Raji (cell line): ENCODE measurements around the gene COL23A1.

Experiments used
- POLR2A ChIP-seq: IDR thresholded peaks from 2 replicates; pipeline ENCODE4 v1.6.1; 2011; ENCODE audit warnings: low read depth, low read length, control low read depth; ENCODE audit not compliant: insufficient read depth

COL23A1 gene

DNA sequence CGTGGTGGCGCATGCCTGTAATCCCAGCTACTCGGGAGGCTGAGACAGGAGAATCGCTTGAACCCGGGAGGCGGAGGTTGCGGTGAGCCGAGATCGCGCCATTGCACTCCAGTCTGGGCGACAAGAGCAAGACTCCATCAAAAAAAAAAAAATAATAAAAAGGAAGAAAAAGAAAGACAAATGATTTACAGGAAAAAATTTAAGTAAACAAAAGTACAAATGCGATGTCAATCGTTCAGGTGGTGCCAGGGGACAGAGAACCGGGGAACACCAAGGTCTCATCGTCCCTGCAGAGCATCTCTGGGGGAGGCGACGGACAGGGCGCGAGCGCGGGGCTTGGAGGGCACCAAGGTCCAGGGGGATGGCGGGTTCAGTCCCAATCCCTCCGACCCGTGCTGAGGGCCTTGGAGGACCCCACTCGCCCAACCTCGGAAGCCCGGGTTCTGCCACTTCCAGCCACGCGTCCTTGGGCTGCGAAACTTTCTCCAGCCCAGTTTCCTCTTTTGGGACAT, 386.5 kb downstream of the COL23A1 start:
- no peak for TF ChIP-seq POLR2A

DNA sequence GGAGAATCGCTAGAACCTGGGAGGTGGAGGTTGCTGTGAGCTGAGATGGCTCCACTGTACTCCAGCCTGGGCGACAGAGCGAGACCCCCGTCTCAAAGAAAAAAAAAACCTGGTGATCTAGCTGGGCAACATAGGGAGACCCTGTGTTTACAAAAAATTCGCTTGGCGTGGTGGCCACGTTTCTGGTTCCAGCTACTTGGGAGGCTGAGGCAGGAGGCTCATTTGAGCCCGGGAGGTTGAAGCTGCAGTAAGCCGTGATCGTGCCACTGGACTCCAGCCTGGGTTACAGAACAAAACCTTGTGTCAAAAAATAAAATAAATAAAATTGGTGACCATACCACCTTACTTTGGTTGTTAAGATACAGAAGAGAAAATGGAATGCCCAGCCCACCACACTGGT, 387.7 kb downstream of the COL23A1 start:
- no peak for TF ChIP-seq POLR2A

DNA sequence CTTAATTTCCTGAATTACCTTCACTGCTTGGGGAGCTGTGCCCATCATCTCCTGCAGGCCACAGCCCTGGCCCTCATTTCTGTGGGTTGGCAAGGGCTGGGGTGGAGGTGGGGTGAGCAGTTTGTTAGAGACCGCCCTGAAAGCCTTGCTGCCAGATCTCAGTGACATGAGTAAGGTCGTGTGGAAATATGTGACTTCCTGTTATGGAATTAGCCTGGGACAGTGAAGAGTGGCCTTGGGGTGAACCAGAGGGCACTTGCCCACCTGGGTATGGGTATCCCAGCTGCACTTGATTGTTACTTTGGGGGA, 388.3 kb downstream of the COL23A1 start:
- no peak for TF ChIP-seq POLR2A

- TF ChIP-seq POLR2A, result no peak
Measured at GRCh38 chr5:178201221-178201926, 388.8 kb downstream of the COL23A1 start.

DNA sequence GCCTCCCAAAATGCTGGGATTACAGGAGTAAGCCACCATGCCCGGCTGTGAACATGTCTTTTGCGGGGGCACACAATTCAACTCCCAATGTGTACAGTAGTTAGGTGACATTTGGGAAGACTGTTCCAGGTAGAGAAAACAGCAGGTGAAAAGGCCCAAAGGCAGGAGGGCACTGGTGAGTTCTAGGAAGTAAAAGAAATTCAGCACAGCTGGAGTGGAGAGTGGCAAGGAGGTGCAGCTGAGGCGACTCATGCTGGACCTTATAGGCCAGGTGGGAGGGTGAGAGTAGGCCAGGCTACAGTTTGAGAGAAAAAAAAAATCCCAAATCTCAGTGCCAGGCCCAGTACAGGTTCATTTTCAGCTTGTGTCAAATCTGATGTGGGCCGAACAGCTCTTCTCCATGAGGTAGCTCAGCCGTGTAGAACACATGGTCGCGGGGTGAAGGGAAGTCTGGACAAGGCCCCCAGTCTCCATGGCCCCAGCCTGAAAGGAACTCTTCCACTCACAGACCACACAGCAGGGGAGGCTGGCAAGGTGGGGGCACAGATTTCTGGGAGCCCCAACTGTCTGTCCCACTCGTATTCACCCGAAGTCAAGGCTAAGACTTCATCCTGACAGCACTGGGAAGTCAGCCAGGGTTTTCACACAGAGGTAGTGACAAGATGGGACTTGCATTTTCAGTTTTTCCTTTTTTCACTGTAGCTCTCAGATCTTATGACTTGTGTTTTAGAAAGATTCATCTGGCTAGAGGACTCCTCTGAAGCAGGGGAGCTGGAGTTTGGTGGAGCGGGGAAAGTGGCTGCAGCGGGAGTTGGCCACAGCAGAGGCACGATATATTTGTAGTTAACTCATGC, 390.4 kb downstream of the COL23A1 start:
- TF ChIP-seq POLR2A, result no peak

GRCh38 chr5:178198706-178199105, 391.5 kb downstream of the COL23A1 start:
- no peak for TF ChIP-seq POLR2A

DNA sequence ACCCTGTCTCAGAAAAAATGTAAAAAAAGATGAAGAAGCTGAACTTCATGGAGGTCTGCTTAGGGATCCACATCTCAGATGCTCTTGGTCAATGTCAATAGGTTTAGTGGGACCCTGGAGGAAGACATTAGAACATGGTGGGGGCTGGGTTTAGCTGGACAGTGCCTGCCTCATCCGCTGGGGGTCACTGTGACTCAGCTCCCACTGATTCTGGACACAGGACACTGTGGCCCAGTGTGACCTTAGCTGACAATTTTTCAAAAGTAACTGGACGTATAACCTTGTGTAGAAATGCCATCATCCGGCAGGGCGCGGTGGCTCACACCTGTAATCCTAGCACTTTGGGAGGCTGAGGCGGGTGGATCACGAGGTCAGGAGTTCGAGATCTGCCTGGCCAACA, 393.2 kb downstream of the COL23A1 start:
- no peak for TF ChIP-seq POLR2A

DNA sequence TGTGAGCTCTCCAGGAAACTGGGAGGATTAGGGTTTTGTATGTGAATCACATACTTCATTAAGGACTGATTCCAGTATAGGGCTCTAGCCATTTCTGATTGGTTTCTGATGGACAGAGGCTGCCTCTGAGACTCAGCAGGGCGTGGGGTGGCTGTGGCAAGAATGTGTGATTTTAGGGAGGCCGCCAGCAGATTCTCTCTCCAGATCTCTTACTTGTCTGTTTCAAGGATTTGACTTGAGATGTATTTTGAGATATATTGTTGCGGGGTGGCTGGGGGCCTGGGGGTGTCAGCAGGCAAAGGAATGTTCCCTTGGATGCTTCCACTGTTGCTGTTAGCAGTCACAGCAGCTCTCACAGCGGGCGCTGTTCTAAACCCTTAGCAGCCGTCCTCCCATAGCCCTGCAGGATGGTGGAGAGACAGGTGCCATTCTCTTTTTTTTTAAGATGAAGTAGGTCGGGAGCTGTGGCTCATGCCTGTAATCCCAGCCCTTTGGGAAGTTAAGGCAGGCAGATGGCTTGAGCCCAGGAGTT, 393.8 kb downstream of the COL23A1 start:
- TF ChIP-seq POLR2A, result no peak

DNA sequence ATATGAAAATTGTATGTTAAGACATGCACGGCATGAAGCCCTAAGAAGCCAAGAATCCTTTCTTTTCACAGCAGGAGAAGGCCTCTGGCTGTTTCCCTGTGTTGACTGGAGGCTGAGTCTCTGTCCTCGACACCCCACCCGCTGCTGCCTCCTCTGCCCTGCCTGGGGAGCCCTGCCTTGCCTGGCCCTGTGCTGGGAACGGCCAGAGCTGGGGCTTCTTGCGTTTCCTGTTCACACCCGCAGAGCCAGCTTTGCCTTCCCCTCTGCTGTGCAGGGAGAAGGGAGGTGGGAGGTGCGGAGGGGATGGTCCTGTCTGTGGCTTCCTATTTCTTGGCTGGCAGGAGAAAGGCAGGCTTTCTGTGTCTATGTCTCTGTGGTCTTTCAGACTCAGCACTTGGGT, 396.2 kb downstream of the COL23A1 start:
- no peak for TF ChIP-seq POLR2A

GRCh38 chr5:178193251-178193809, 396.9 kb downstream of the COL23A1 start:
- TF ChIP-seq POLR2A, result no peak

GRCh38 chr5:178192787-178193186, 397.4 kb downstream of the COL23A1 start:
- no peak for TF ChIP-seq POLR2A

- TF ChIP-seq POLR2A, result no peak
Measured at GRCh38 chr5:178192244-178192643, 397.9 kb downstream of the COL23A1 start.

- TF ChIP-seq POLR2A, result no peak
Measured at GRCh38 chr5:178191661-178192060, 398.5 kb downstream of the COL23A1 start.

- no peak for TF ChIP-seq POLR2A
Measured at GRCh38 chr5:178189433-178189832, 400.8 kb downstream of the COL23A1 start.
